HAP-1 (cell line): ENCODE results near the gene SAPCD2.

Experiments
- DNase-seq, 2 experiments: peaks; one replicate each; pipeline ENCODE4 v3.0.0-alpha.2; 2016 to 2020; ENCODE audit warnings: low spot score in 2 of 2
- H3K27me3 ChIP-seq: fragments of 250-450 bp; sonication (Bioruptor Pico); 2 replicates; pipeline ENCODE4 v1.5.1; 2020; ENCODE audit warnings: low read depth, mild to moderate bottlenecking, moderate library complexity
- H3K36me3 ChIP-seq: fragments of 250-450 bp; sonication (Bioruptor Pico); replicated peaks from 2 replicates; pipeline ENCODE4 v1.5.1; 2020; ENCODE audit warnings: mild to moderate bottlenecking
- H3K4me1 ChIP-seq: fragments of 250-450 bp; sonication (Bioruptor Pico); 2 replicates; pipeline ENCODE4 v1.5.1; 2020; ENCODE audit warnings: mild to moderate bottlenecking
- H3K4me3 ChIP-seq: fragments of 250-450 bp; sonication (Bioruptor Pico); 2 replicates; pipeline ENCODE4 v1.5.1; 2020; ENCODE audit warnings: mild to moderate bottlenecking, moderate library complexity
- H3K9me3 ChIP-seq: fragments of 250-450 bp; sonication (Bioruptor Pico); 2 replicates; pipeline ENCODE4 v1.5.1; 2020; ENCODE audit warnings: mild to moderate bottlenecking, moderate library complexity
- in situ Hi-C: fragments of 300-500 bp; cut with MboI; formaldehyde crosslinking; loops from 3 replicates; pipeline ENCODE4 v1.14.3; 2020; ENCODE audit warnings: low sequenced_read_pairs, inconsistent platforms, mixed read lengths

Gene SAPCD2

GRCh38 chr9:137096785-137097546 lies 26.6 kb upstream of the SAPCD2 start:
- Histone ChIP-seq H3K4me1 (no peaks in the 10 kb centered on the region), H3K27me3 (no peaks in the 10 kb centered on the region), H3K4me3 (no peak overlapping the region), H3K9me3 (no peaks in the 10 kb centered on the region; the same call in 1 of the 2 replicates), H3K36me3 (peaks cover 58% of the 10 kb centered on the region)
- DNase-seq, result no peak
- in situ Hi-C loops, result no loop called here

DNA sequence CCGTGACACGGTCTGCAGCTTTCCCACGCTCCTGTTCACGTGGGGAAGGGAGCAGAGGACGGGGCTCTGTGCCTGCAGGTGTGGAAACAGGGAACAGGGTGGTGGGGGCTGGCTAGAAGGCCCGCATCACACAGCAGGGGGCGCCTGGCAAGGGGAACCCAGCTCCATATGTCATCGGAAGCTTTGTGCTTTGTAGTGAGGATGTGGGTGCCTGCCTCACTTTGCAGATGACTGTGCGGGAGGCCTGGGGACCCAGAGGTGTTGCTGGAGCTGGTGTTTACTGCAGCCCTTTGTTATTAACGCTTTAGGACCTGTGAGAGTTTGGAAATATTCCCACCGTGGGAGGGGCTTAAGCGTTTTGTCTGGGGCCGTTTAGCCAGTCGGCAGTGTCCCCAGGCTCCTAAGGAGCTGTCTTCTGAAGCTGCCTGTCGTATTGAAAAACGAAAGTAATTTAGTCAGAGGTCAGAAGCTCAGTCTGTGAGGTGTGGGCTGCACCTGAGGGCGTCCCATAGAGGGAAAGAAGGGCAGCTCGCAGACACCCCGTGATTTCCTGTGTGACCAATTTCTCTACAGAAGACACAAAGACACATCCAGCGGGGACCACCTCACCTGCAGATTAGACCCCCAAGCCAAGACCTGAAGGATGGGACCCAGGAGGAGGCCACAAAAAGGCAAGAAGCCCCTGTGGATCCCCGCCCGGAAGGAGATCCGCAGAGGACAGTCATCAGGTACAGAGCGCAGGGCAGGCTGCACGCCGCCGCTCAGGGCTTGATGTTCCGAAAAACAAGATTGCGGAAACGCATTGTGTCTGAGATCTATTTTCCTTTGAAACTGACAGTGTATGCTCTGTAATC lies 25.5 kb upstream of the SAPCD2 start:
- Histone ChIP-seq H3K4me3 (no peak overlapping the region), H3K27me3 (no peaks in the 10 kb centered on the region), H3K4me1 (no peaks in the 10 kb centered on the region), H3K9me3 (no peaks in the 10 kb centered on the region), H3K36me3 (peaks cover 48% of the 10 kb centered on the region)
- peak in 1 of 2 experiments; percentile 53 for DNase-seq
- in situ Hi-C loops, result no loop called here

- in situ Hi-C loops, result no loop called here
- H3K36me3 ChIP-seq, result peaks cover 8% of the 10 kb centered on the region
- peaks cover 16% of the 10 kb centered on the region for H3K4me1 ChIP-seq
- no peak for DNase-seq
- no peak overlapping the region for H3K4me3 ChIP-seq
- H3K27me3 ChIP-seq, result no peaks in the 10 kb centered on the region
- no peaks in the 10 kb centered on the region for H3K9me3 ChIP-seq
Measured at GRCh38 chr9:137089232-137089947, 19.0 kb upstream of the SAPCD2 start.

GRCh38 chr9:137088121-137088520 lies 17.8 kb upstream of the SAPCD2 start:
- no peak for DNase-seq
- peaks cover 16% of the 10 kb centered on the region for H3K4me1 ChIP-seq

GRCh38 chr9:137087409-137087925 lies 17.1 kb upstream of the SAPCD2 start:
- peak overlapping the region; percentile 54 for H3K4me3 ChIP-seq
- H3K36me3 ChIP-seq, result peaks cover 14% of the 10 kb centered on the region
- H3K9me3 ChIP-seq, result no peaks in the 10 kb centered on the region
- no peaks in the 10 kb centered on the region for H3K27me3 ChIP-seq
- no peak for DNase-seq
- in situ Hi-C loops, result no loop called here
- H3K4me1 ChIP-seq, result peaks cover 16% of the 10 kb centered on the region

More at GRCh38 chr9:137088121-137088520, 17.8 kb upstream of the SAPCD2 start:
- Histone ChIP-seq H3K9me3 (no peaks in the 10 kb centered on the region), H3K4me3 (no peak overlapping the region), H3K36me3 (peaks cover 13% of the 10 kb centered on the region), H3K27me3 (no peaks in the 10 kb centered on the region)
- in situ Hi-C loops, result no loop called here

GRCh38 chr9:137086531-137087408 lies 16.4 kb upstream of the SAPCD2 start, which contains the start of gene MAN1B1:
TSS of gene MAN1B1 (plus strand) at chr9:137086985. CDS start at chr9:137087000, 15 bp downstream.
- peak; percentile 96 to 100 for DNase-seq
- in situ Hi-C loops, result no loop called here
- Histone ChIP-seq H3K4me3 (peak within 1 kb of the TSS; percentile 54), H3K4me1 (peaks cover 16% of the 10 kb centered on the region), H3K36me3 (peaks cover 21% of the 10 kb centered on the region), H3K9me3 (no peaks in the 10 kb centered on the region), H3K27me3 (no peaks in the 10 kb centered on the region)

GRCh38 chr9:137085920-137086530 lies 15.7 kb upstream of the SAPCD2 start:
- in situ Hi-C loops, result no loop called here
- no peaks in the 10 kb centered on the region for H3K9me3 ChIP-seq
- peaks cover 16% of the 10 kb centered on the region for H3K4me1 ChIP-seq
- peak in 1 of 2 experiments; percentile 66 for DNase-seq
- peaks cover 25% of the 10 kb centered on the region for H3K36me3 ChIP-seq
- peak overlapping the region; percentile 54 for H3K4me3 ChIP-seq
- H3K27me3 ChIP-seq, result no peaks in the 10 kb centered on the region

DNA sequence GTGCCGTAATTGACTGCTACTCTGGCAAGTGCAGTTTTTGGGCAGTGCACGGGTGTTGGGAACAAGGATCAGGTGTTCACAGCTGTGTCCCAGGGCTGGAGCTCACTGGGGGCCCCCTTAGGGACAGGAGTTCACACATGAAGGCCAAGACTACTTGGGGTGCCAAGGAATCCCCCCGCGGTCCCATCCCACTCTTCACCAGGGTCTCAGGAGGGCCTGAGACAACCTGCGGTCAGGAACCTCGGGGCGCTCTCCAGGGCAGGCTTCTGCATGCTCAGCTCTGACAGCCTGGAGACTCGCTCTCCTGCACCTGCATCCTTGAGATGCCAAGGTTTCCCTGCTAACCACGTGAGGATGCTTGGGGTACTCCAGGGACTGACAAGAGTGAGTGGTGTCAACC lies 14.2 kb upstream of the SAPCD2 start:
- no peak for DNase-seq
- Histone ChIP-seq H3K4me3 (no peak overlapping the region), H3K27me3 (no peaks in the 10 kb centered on the region), H3K9me3 (no peaks in the 10 kb centered on the region), H3K36me3 (peaks cover 38% of the 10 kb centered on the region), H3K4me1 (peaks cover 16% of the 10 kb centered on the region)
- in situ Hi-C loops, result no loop called here

DNA sequence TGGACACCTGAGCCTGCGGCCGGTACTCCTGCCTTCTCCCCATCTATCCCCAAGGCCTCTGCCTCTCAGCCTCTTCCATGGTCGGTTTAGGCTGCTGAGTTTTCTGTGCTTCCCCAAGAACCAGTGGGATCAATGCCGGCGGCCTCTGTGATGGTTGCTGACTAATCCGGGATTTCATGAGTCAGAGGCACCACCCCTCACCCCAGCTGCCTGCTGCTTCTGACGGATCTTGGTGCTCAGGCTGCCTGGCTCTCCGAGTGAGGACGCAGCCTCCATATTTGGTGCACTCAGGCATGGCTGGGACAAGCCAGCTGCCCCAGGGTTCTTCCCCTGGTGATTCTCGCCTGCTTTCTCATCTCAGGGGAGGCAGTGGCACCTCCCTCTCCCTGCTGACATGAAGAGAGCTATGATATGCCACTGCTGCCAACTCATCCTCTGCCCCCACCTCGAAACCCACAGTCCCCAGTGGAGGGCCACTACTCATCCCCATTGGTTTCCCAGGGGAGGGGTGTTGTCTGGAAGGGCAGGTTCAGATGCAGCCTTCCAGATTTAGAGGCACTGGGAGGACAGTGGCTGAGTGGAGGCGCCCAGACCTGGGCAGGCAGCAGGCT lies 13.1 kb upstream of the SAPCD2 start:
- no peak for DNase-seq
- in situ Hi-C loops, result no loop called here
- H3K36me3 ChIP-seq, result peaks cover 46% of the 10 kb centered on the region
- H3K4me1 ChIP-seq, result peaks cover 16% of the 10 kb centered on the region
- H3K4me3 ChIP-seq, result no peak overlapping the region
- no peaks in the 10 kb centered on the region for H3K9me3 ChIP-seq
- no peaks in the 10 kb centered on the region for H3K27me3 ChIP-seq

GRCh38 chr9:137082925-137083290 lies 12.6 kb upstream of the SAPCD2 start:
- no peak for DNase-seq
- Histone ChIP-seq H3K4me1 (peaks cover 15% of the 10 kb centered on the region), H3K36me3 (peaks cover 49% of the 10 kb centered on the region), H3K9me3 (no peaks in the 10 kb centered on the region), H3K4me3 (no peak overlapping the region), H3K27me3 (no peaks in the 10 kb centered on the region)
- in situ Hi-C loops, result no loop called here

- peaks cover 49% of the 10 kb centered on the region for H3K36me3 ChIP-seq
- peaks cover 10% of the 10 kb centered on the region for H3K4me1 ChIP-seq
- H3K27me3 ChIP-seq, result no peaks in the 10 kb centered on the region
- no peak for DNase-seq
- H3K9me3 ChIP-seq, result no peaks in the 10 kb centered on the region
- no peak overlapping the region for H3K4me3 ChIP-seq
- in situ Hi-C loops, result no loop called here
Measured at GRCh38 chr9:137082222-137082924, 12.0 kb upstream of the SAPCD2 start.
